Right lobe of liver (tissue), 4 donors: Measurements from ENCODE around the gene KDM3A.

Experiments
- CTCF ChIP-seq, 4 donors: fragments of 200-600 bp in 3 of 4; fragments of 450-650 bp in 1 of 4; IDR thresholded peaks; one replicate each; pipeline versions ENCODE4 v1.5.1 to v1.8.0; 2016 to 2022; ENCODE audit warnings: antibody characterized with exemption in 4 of 4, mild to moderate bottlenecking in 2 of 4
- POLR2A ChIP-seq: fragments of 450-650 bp; IDR thresholded peaks from one replicate; pipeline ENCODE4 v1.6.1; 2017; ENCODE audit warnings: antibody characterized with exemption, mild to moderate bottlenecking
- donor health status: DM: no; HTN: no; CAD: no.
- donor health status: DM: no; HTN: no; CAD: no.
- donor health status: DM: no; HTN: yes; CAD: no.

- TF ChIP-seq CTCF (IDR thresholded peaks at IDR 0.05): no peak
- no peak for TF ChIP-seq POLR2A
These were observed 1.1 kb upstream of the KDM3A start for GRCh38 chr2:86439879-86440630.
